ENCODE results near the gene RUNX2. TPM values are rescaled to one million over a fixed set of nuclear protein-coding genes. Genes with fewer than 3 reads are reported as not detected.

Gene RUNX2
- total and polyA plus RNA-seq, 4 donors = 1.8 to 6.7 (median 3.2) TPM

DNA sequence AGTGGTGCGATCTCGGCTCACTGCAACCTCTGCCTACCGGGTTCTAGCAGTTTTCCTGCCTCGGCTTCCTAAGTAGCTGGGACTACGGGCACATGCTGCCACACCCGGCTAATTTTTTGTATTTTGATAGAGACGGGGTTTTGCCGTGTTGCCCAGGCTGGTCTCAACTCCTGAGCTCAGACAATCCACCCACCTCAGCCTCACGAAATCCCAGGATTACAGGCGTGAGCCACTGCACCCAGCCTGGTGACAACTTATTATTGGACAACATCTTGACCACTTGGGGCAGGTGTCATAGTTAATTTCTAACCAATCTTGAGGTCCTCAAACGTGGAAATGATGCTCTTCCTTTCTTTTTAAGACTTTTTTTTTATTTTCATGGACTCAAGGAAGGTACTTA is 383.9 kb downstream of the RUNX2 start:
- Histone ChIP-seq H3K4me1 (ENCODE audit: control insufficient read depth in 5 of 5, insufficient read depth in 5 of 5, low read length in 5 of 5) (peaks cover 0 to 7% (median 3%) of the 10 kb centered on the region in 5 donors), H3K27ac (ENCODE audit: low read depth in 1 of 2, low read length in 1 of 2) (no peak overlapping the region), H3K4me3 (no peak overlapping the region), H3K9ac (ENCODE audit: insufficient read depth in 1 of 2, low read length in 2 of 2) (no peak overlapping the region), H3K9me3 (ENCODE audit: control insufficient read depth in 4 of 4, insufficient read depth in 3 of 4, low read length in 3 of 4) (no peaks in the 10 kb centered on the region), H3K27me3 (ENCODE audit: control insufficient read depth in 3 of 3, insufficient read depth in 3 of 3, low read length in 2 of 3) (peaks cover 0 to 5% (median 0%) of the 10 kb centered on the region in 3 donors), H3K36me3 (ENCODE audit: control insufficient read depth in 4 of 4, insufficient read depth in 4 of 4, low read length in 4 of 4) (no peaks in the 10 kb centered on the region)
- 89 to 90% methylated on average over 11 of the region's 11 CpGs for WGBS, 2 donors
- TF ChIP-seq, protein P1, sequence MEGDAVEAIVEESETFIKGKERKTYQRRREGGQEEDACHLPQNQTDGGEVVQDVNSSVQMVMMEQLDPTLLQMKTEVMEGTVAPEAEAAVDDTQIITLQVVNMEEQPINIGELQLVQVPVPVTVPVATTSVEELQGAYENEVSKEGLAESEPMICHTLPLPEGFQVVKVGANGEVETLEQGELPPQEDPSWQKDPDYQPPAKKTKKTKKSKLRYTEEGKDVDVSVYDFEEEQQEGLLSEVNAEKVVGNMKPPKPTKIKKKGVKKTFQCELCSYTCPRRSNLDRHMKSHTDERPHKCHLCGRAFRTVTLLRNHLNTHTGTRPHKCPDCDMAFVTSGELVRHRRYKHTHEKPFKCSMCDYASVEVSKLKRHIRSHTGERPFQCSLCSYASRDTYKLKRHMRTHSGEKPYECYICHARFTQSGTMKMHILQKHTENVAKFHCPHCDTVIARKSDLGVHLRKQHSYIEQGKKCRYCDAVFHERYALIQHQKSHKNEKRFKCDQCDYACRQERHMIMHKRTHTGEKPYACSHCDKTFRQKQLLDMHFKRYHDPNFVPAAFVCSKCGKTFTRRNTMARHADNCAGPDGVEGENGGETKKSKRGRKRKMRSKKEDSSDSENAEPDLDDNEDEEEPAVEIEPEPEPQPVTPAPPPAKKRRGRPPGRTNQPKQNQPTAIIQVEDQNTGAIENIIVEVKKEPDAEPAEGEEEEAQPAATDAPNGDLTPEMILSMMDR (IDR thresholded peaks at IDR 0.05; ENCODE audit: control extremely low read depth, extremely low read depth) = no peak
- ATAC-seq (ENCODE audit: insufficient read depth, low FRiP score) (no peak), DNase-seq (no peak)

DNA sequence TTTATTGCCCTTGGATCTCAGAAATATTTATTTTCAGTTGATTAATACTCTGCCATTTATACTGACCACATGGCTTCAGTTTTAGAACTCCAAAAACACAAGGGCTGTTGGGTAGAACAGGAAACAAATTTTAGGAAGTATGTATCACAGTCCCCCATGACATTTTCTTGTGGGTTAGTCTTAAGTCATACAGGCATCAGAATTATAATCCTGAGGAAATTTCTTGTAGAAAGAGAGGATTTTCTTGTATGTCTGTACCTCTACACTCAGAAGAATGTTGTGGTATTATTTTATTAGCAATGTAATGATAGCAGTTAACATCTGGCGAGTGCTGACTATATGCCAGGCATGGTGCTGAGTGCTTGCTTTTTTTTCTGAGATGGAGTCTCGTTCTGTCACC is 384.7 kb downstream of the RUNX2 start:
- WGBS, 2 donors = 78 to 87% methylated on average over 2 of the region's 2 CpGs
- Histone ChIP-seq H3K27ac (ENCODE audit: low read depth in 1 of 2, low read length in 1 of 2) (no peak overlapping the region), H3K4me1 (ENCODE audit: control insufficient read depth in 5 of 5, insufficient read depth in 5 of 5, low read length in 5 of 5) (peaks cover 0 to 7% (median 3%) of the 10 kb centered on the region in 5 donors), H3K9me3 (ENCODE audit: control insufficient read depth in 4 of 4, insufficient read depth in 3 of 4, low read length in 3 of 4) (no peaks in the 10 kb centered on the region), H3K27me3 (ENCODE audit: control insufficient read depth in 3 of 3, insufficient read depth in 3 of 3, low read length in 2 of 3) (no peaks in the 10 kb centered on the region), H3K4me3 (no peak overlapping the region), H3K9ac (ENCODE audit: insufficient read depth in 1 of 2, low read length in 2 of 2) (no peak overlapping the region), H3K36me3 (ENCODE audit: control insufficient read depth in 4 of 4, insufficient read depth in 4 of 4, low read length in 4 of 4) (no peaks in the 10 kb centered on the region)
- ATAC-seq (ENCODE audit: insufficient read depth, low FRiP score) = no peak
- TF ChIP-seq, protein P1 (IDR thresholded peaks at IDR 0.05; ENCODE audit: control extremely low read depth, extremely low read depth) = no peak
- DNase-seq = no peak

Other genes starting within 250 kb of the RUNX2 start
- 10 to 100 TPM in 1 of 2 donors, 1 to 10 TPM in 1; 6.8 to 17.4 TPM for gene SUPT3H, start 49.6 kb downstream of the RUNX2 start, total RNA-seq
- gene SUPT3H, start 49.6 kb downstream of the RUNX2 start, polyA plus RNA-seq = 1 to 10 TPM; 5.2 to 9.6 TPM

Measured in lung (tissue), 12 donors.